Colonic mucosa (tissue), 4 donors: ENCODE results near the gene KRTAP21-1. TPM values are rescaled to one million over a fixed set of nuclear protein-coding genes. Genes with fewer than 3 reads are reported as not detected.

ENCODE experiments used
- DNase-seq: peaks from one replicate; pipeline ENCODE4 v3.0.0-alpha.2; 2020
- H3K27ac ChIP-seq: fragments of 200-600 bp; one replicate; pipeline ENCODE4 v1.8.0; 2021
- H3K27me3 ChIP-seq: fragments of 200-600 bp; one replicate; pipeline ENCODE4 v1.8.0; 2021
- H3K36me3 ChIP-seq: fragments of 200-600 bp; one replicate; pipeline ENCODE4 v1.8.0; 2021
- H3K4me1 ChIP-seq: fragments of 200-600 bp; one replicate; pipeline ENCODE4 v1.8.0; 2021; ENCODE audit warnings: mild to moderate bottlenecking
- H3K4me3 ChIP-seq: fragments of 200-600 bp; one replicate; pipeline ENCODE4 v1.8.0; 2021
- H3K9ac ChIP-seq, 2 donors: one replicate each; pipeline ENCODE4 v1.7.0; 2013; ENCODE audit warnings: control low read depth in 2 of 2, low read depth in 2 of 2, low read length in 2 of 2
- H3K9me3 ChIP-seq: fragments of 200-600 bp; one replicate; pipeline ENCODE4 v1.8.0; 2021
- intact Hi-C: fragments of 100-400 bp; cut with DNase I; formaldehyde crosslinking; loops from one replicate; pipeline ENCODE4 v1.14.1; 2022
- total RNA-seq, 2 donors: library from RNA; stranded (reverse); fragmentation: NEBNext Ultra II Directional in 1 of 2; extraction: Animal tissue kit (Norgen Biotek cat#: 25700) in 1 of 2; gene quantifications; one replicate each; pipeline ENCODE4 v1.2.1, GENCODE V29; 2021
- TF ChIP-seq, protein P1 (sequence below): fragments of 200-600 bp; IDR thresholded peaks from one replicate; pipeline ENCODE4 v1.8.0; 2022; ENCODE audit warnings: antibody characterized with exemption, mild to moderate bottlenecking
- donor health status: healthy.
- donor health status: DM: no; HTN: no; CAD: no.
- donor health status: DM: no; HTN: no; CAD: no.

The KRTAP21-1 gene
- total RNA-seq, 2 donors from 2014 or later: not detected

DNA sequence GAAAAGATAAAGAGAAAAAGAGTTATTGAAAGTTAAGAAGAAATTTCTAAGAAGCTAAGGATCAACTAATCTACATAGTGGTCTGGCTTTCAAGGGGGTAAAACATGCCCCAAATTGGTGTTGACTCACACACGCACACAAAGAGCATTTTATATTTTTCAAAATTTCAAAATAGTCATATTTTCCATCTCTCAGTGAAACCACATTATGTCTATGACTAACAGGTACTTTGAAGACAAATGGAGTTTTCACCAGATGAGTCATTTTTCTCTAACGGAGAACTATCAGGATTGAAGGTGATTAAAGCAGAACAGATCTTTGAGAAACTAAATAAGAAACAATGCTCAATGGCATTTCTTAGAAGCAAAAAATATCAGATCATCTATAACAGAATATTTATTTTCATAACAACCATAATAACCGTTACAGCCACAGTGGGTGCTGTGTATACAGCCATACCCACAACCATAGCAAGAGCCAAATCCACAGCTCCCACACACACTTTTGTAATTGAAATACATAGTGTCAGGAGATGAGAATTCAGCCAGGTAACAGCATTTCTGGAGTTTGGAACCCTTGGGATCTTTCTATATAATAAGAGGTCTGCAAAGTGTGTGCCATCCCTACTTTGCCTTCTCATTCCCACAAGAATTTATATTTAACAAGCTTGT is 36.9 kb downstream of the KRTAP21-1 start, which contains the start of gene KRTAP21-3:
TSS of gene KRTAP21-3 (minus strand) at position 539 of the 671 bp plus-strand sequence. CDS start at position 521, 18 bp downstream.
- no peak within 1 kb of the TSS for H3K4me3 ChIP-seq
- TF ChIP-seq, protein P1, sequence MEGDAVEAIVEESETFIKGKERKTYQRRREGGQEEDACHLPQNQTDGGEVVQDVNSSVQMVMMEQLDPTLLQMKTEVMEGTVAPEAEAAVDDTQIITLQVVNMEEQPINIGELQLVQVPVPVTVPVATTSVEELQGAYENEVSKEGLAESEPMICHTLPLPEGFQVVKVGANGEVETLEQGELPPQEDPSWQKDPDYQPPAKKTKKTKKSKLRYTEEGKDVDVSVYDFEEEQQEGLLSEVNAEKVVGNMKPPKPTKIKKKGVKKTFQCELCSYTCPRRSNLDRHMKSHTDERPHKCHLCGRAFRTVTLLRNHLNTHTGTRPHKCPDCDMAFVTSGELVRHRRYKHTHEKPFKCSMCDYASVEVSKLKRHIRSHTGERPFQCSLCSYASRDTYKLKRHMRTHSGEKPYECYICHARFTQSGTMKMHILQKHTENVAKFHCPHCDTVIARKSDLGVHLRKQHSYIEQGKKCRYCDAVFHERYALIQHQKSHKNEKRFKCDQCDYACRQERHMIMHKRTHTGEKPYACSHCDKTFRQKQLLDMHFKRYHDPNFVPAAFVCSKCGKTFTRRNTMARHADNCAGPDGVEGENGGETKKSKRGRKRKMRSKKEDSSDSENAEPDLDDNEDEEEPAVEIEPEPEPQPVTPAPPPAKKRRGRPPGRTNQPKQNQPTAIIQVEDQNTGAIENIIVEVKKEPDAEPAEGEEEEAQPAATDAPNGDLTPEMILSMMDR: no peak
- intact Hi-C loops: no loop called here
- H3K9ac ChIP-seq: no peak within 1 kb of the TSS
- H3K36me3 ChIP-seq: no peaks in the 10 kb centered on the region
- no peak for DNase-seq
- H3K9me3 ChIP-seq: no peaks in the 10 kb centered on the region
- H3K27ac ChIP-seq: no peak within 1 kb of the TSS
- H3K4me1 ChIP-seq: no peaks in the 10 kb centered on the region
- no peaks in the 10 kb centered on the region for H3K27me3 ChIP-seq

DNA sequence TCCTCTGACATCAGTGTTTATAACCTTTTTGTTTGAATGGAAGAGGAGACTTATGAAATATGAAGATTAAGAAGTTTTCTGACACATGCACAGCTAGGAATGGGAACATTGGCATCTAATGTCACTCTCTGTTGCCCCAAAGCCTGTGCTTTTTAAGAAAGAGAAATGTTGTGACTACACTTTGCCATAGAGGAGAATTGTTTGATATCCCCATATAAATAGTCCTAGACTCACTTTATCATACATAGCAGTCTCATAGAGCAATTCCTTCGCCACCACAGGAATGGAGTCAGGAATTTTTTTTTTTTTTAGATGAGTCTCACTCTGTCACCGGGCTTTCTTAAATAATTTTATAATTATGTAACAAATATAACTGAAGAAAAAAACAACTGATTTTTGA is 38.1 kb downstream of the KRTAP21-1 start:
- TF ChIP-seq, protein P1: no peak
- no peak for DNase-seq
- H3K4me3 ChIP-seq: no peak overlapping the region

DNA sequence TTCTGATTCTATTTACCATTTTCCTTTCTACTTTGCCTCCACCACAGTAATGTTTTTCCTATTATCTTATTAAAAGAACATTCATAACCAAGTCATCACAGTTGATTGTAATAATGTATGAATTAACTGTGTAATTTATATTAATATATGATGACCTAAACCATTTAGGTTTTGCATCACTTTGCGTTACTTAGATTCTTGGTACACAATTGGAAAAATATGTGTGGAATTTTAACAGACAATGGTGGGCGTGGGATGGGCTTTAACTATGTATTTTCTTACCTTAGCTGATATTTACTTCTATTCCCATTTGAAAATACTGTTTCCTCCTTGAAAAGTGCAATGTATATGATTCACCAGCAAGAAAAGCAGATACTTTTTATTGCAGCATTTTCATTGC is 40.3 kb downstream of the KRTAP21-1 start:
- Histone ChIP-seq H3K4me3 (no peak overlapping the region), H3K9ac (no peak overlapping the region), H3K27ac (no peak overlapping the region), H3K4me1 (no peaks in the 10 kb centered on the region), H3K27me3 (no peaks in the 10 kb centered on the region), H3K36me3 (no peaks in the 10 kb centered on the region), H3K9me3 (no peaks in the 10 kb centered on the region)
- intact Hi-C loops: no loop called here
- no peak for DNase-seq
- TF ChIP-seq, protein P1: no peak

More for the DNA sequence above, 38.1 kb downstream of the KRTAP21-1 start:
- Histone ChIP-seq H3K9ac (no peak overlapping the region), H3K27me3 (no peaks in the 10 kb centered on the region), H3K36me3 (no peaks in the 10 kb centered on the region), H3K27ac (no peak overlapping the region), H3K9me3 (no peaks in the 10 kb centered on the region), H3K4me1 (no peaks in the 10 kb centered on the region)
- intact Hi-C loops: no loop called here

DNA sequence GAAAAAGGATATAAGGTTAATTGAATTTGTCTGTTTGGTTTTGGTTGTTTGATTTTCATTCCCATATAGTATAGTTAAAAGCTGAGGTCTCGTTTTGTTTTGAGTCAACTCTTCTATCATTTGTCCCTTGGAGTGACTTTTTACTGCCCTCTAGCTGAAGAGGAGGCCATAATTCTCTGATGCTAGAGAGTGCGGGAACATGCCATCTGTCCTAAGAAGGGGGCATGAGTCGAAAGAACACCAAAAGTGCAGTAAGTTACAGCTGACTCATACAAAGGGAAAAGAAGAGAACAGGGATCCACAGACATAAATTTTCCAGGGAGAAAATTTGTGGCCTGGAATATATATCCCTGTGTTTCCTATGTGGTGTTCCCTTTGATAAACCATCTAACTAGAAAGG is 40.8 kb downstream of the KRTAP21-1 start:
- no peak overlapping the region for H3K9ac ChIP-seq
- TF ChIP-seq, protein P1: no peak
- H3K4me1 ChIP-seq: no peaks in the 10 kb centered on the region

DNA sequence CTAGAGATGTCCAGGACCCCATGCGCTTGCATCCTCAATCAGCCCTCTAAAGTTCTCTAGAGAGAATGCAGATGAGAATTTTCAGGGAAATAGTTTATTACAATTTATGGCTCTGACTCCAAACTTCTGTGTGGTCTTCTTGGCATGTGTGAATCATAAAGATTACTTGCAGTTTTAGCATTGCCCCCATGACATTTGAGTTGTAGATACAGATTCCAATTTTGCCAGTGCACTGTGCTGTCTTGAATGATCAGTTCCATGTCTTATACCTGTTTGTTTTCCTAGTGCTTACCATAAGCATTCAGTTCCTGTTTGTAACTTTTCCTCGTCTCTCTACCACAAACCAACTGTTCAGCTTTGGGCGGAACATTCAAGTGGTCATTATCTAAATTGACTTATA is 41.5 kb downstream of the KRTAP21-1 start:
- TF ChIP-seq, protein P1: no peak
- no peak overlapping the region for H3K27ac ChIP-seq
- no peak overlapping the region for H3K9ac ChIP-seq
- no peaks in the 10 kb centered on the region for H3K9me3 ChIP-seq
- H3K4me1 ChIP-seq: no peaks in the 10 kb centered on the region
- intact Hi-C loops: no loop called here
- no peaks in the 10 kb centered on the region for H3K36me3 ChIP-seq
- H3K27me3 ChIP-seq: no peaks in the 10 kb centered on the region
- no peak for DNase-seq
- H3K4me3 ChIP-seq: no peak overlapping the region

More for the DNA sequence above, 40.8 kb downstream of the KRTAP21-1 start:
- DNase-seq: no peak
- Histone ChIP-seq H3K27ac (no peak overlapping the region), H3K4me3 (no peak overlapping the region), H3K36me3 (no peaks in the 10 kb centered on the region), H3K27me3 (no peaks in the 10 kb centered on the region), H3K9me3 (no peaks in the 10 kb centered on the region)
- intact Hi-C loops: no loop called here
